ENCODE results near the gene EFHD2. TPM values are rescaled to one million over a fixed set of nuclear protein-coding genes. Genes with fewer than 3 reads are reported as not detected.

EFHD2 gene
- total and polyA plus RNA-seq, 2 donors (not counting 1 experiment from before 2014, with no cell fraction given) = 14.9 to 23.5 TPM

DNA sequence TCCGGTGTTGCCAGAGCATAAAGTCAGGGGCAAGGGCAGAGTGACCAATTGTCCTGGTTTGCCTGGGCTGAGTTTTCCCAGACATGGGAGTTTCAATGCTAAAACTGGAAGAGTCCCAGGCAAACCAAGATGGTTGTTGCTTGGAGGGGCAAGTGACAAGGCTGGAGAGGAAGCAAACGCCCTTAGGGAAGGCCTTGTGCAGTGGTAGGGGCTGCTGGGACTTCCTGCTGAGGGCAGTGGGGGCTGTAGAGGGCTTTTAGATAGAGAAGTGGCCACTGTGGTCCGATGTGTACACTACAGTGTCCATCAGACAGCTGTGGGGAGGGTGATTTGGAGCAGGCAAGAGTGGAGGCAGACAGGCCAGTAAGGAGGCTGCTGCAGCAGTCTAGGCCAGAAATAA lies 39.9 kb downstream of the EFHD2 start:
- H2AFZ ChIP-seq (ENCODE audit: low read length) = no peak overlapping the region

DNA sequence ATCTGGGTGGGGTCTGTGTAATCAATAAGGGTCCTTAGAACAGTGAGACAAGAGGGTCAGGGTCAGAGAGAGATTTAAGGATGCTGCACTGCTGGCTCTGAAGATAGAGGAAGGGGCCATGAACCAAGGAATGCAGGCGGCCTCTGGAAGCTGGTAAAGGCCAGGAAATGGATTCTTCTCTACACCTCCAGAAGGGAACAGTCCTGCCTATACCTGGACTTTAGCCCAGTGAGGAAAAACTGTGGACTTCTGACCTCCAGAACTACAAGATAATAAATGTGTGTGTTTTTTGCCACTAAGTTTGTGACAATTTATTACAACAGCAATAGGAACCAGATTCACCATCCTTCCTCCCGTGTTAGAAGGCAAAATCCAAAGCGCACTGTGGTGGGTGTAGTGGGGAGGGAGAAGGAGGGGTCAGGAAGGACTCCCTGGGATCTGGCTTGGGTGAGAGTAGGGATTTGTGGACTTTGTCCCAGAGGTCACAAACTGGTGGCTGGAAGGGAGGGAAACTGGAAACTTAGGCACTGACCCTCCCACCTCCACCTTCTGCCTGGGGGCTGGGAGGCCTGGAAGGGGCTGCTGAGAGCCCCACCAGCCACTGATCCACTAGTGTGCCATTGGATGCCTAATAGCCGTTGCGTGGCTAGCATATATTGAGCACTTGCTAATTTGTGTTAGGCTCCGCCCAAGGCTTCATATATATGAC lies 41.5 kb downstream of the EFHD2 start:
- no peaks in the 10 kb centered on the region for H3K36me3 ChIP-seq (ENCODE audit: control insufficient read depth, insufficient read depth, low read length)
- H3K4me2 ChIP-seq (ENCODE audit: extremely low read depth, insufficient read depth, low read length) = no peak overlapping the region
- H4K20me1 ChIP-seq (ENCODE audit: control insufficient read depth, extremely low read depth, insufficient read depth, low read length) = no peaks in the 10 kb centered on the region
- no peak overlapping the region for H2AFZ ChIP-seq (ENCODE audit: low read length)
- H3K27me3 ChIP-seq (ENCODE audit: control insufficient read depth, insufficient read depth, low read length) = no peaks in the 10 kb centered on the region
- H3K4me3 ChIP-seq (replicated peaks in 1 of 4; ENCODE audit: control extremely low read depth in 1 of 4, insufficient read depth in 1 of 4, low read depth in 3 of 4, low read length in 4 of 4) = no peak overlapping the region
- H3K4me1 ChIP-seq (ENCODE audit: control insufficient read depth, extremely low read depth, insufficient read depth, low read length) = peaks cover 3% of the 10 kb centered on the region
- H3K27ac ChIP-seq (ENCODE audit: insufficient read depth, low read length) = no peak overlapping the region
- H3K79me2 ChIP-seq (ENCODE audit: control insufficient read depth, insufficient read depth, low read length) = no peaks in the 10 kb centered on the region
- H3K9ac ChIP-seq (ENCODE audit: insufficient read depth, low read length) = no peak overlapping the region
- H3K9me3 ChIP-seq (ENCODE audit: control insufficient read depth, insufficient read depth, low read depth, low read length) = no peaks in the 10 kb centered on the region
- TF ChIP-seq, protein P1, sequence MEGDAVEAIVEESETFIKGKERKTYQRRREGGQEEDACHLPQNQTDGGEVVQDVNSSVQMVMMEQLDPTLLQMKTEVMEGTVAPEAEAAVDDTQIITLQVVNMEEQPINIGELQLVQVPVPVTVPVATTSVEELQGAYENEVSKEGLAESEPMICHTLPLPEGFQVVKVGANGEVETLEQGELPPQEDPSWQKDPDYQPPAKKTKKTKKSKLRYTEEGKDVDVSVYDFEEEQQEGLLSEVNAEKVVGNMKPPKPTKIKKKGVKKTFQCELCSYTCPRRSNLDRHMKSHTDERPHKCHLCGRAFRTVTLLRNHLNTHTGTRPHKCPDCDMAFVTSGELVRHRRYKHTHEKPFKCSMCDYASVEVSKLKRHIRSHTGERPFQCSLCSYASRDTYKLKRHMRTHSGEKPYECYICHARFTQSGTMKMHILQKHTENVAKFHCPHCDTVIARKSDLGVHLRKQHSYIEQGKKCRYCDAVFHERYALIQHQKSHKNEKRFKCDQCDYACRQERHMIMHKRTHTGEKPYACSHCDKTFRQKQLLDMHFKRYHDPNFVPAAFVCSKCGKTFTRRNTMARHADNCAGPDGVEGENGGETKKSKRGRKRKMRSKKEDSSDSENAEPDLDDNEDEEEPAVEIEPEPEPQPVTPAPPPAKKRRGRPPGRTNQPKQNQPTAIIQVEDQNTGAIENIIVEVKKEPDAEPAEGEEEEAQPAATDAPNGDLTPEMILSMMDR (conservative IDR thresholded peaks at IDR 0.05 in 1 of 2, IDR thresholded peaks at IDR 0.05 in 1 of 2; ENCODE audit: low read depth in 1 of 2, low read length in 2 of 2) = no peak
- no peak for TF ChIP-seq EZH2 (IDR thresholded peaks at IDR 0.05; ENCODE audit: low read length, missing control alignments)
- no peak for DNase-seq (ENCODE audit: low read depth in 2 of 2)

More for the DNA sequence above, 39.9 kb downstream of the EFHD2 start:
- H3K4me3 ChIP-seq (replicated peaks in 1 of 4; ENCODE audit: control extremely low read depth in 1 of 4, insufficient read depth in 1 of 4, low read depth in 3 of 4, low read length in 4 of 4) = no peak overlapping the region
- no peaks in the 10 kb centered on the region for H4K20me1 ChIP-seq (ENCODE audit: control insufficient read depth, extremely low read depth, insufficient read depth, low read length)
- H3K9ac ChIP-seq (ENCODE audit: insufficient read depth, low read length) = no peak overlapping the region
- TF ChIP-seq EZH2 (IDR thresholded peaks at IDR 0.05; ENCODE audit: low read length, missing control alignments) = no peak
- TF ChIP-seq, protein P1 (conservative IDR thresholded peaks at IDR 0.05 in 1 of 2, IDR thresholded peaks at IDR 0.05 in 1 of 2; ENCODE audit: low read depth in 1 of 2, low read length in 2 of 2) = no peak
- no peaks in the 10 kb centered on the region for H3K36me3 ChIP-seq (ENCODE audit: control insufficient read depth, insufficient read depth, low read length)
- DNase-seq (ENCODE audit: low read depth in 2 of 2) = no peak
- H3K27me3 ChIP-seq (ENCODE audit: control insufficient read depth, insufficient read depth, low read length) = peaks cover under 1% of the 10 kb centered on the region
- no peak overlapping the region for H3K27ac ChIP-seq (ENCODE audit: insufficient read depth, low read length)
- H3K4me2 ChIP-seq (ENCODE audit: extremely low read depth, insufficient read depth, low read length) = no peak overlapping the region
- no peaks in the 10 kb centered on the region for H3K79me2 ChIP-seq (ENCODE audit: control insufficient read depth, insufficient read depth, low read length)
- H3K9me3 ChIP-seq (ENCODE audit: control insufficient read depth, insufficient read depth, low read depth, low read length) = no peaks in the 10 kb centered on the region
- H3K4me1 ChIP-seq (ENCODE audit: control insufficient read depth, extremely low read depth, insufficient read depth, low read length) = peaks cover 3% of the 10 kb centered on the region

DNA sequence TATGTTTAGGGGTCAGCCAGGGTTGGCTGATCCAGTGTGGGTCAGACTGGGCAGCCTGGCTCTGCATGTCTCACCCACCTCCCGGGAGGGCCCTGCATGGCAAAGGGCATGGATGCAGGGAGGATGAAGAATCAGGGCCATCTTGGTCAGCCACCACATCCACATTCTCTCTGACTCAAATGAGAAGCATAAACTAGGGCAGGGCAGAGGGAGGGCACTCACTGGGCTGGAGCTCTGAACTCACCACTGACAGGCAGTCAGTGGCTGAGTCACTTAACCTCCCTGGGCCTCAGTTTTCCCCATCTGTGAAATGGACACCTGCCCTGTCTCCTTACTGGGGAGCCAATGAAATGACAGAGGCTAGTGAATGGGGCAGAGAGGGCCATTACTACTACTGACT lies 42.5 kb downstream of the EFHD2 start:
- no peak overlapping the region for H2AFZ ChIP-seq (ENCODE audit: low read length)

More for the DNA sequence above, 42.5 kb downstream of the EFHD2 start:
- H3K9ac ChIP-seq (ENCODE audit: insufficient read depth, low read length) = no peak overlapping the region
- no peak for DNase-seq (ENCODE audit: low read depth in 2 of 2)
- no peak overlapping the region for H3K4me2 ChIP-seq (ENCODE audit: extremely low read depth, insufficient read depth, low read length)
- no peaks in the 10 kb centered on the region for H3K36me3 ChIP-seq (ENCODE audit: control insufficient read depth, insufficient read depth, low read length)
- no peaks in the 10 kb centered on the region for H3K79me2 ChIP-seq (ENCODE audit: control insufficient read depth, insufficient read depth, low read length)
- no peaks in the 10 kb centered on the region for H3K9me3 ChIP-seq (ENCODE audit: control insufficient read depth, insufficient read depth, low read depth, low read length)
- peaks cover 3% of the 10 kb centered on the region for H3K4me1 ChIP-seq (ENCODE audit: control insufficient read depth, extremely low read depth, insufficient read depth, low read length)
- no peak overlapping the region for H3K27ac ChIP-seq (ENCODE audit: insufficient read depth, low read length)
- H4K20me1 ChIP-seq (ENCODE audit: control insufficient read depth, extremely low read depth, insufficient read depth, low read length) = no peaks in the 10 kb centered on the region
- no peaks in the 10 kb centered on the region for H3K27me3 ChIP-seq (ENCODE audit: control insufficient read depth, insufficient read depth, low read length)
- TF ChIP-seq, protein P1 (conservative IDR thresholded peaks at IDR 0.05 in 1 of 2, IDR thresholded peaks at IDR 0.05 in 1 of 2; ENCODE audit: low read depth in 1 of 2, low read length in 2 of 2) = no peak
- no peak for TF ChIP-seq EZH2 (IDR thresholded peaks at IDR 0.05; ENCODE audit: low read length, missing control alignments)
- H3K4me3 ChIP-seq (replicated peaks in 1 of 4; ENCODE audit: control extremely low read depth in 1 of 4, insufficient read depth in 1 of 4, low read depth in 3 of 4, low read length in 4 of 4) = no peak overlapping the region

Measured in fibroblast of lung (primary cell).